ENCODE results near the gene PRKCZ. TPM values are rescaled to one million over a fixed set of nuclear protein-coding genes. Genes with fewer than 3 reads are reported as not detected.
"Not testable (repeated sequence)": the region's sequence is repeated elsewhere in the genome, so short reads cannot be mapped to it uniquely, and the experiment has no call there.

Gene PRKCZ
- total RNA-seq, 1 donor from 2014 or later, result 55.5 TPM

DNA sequence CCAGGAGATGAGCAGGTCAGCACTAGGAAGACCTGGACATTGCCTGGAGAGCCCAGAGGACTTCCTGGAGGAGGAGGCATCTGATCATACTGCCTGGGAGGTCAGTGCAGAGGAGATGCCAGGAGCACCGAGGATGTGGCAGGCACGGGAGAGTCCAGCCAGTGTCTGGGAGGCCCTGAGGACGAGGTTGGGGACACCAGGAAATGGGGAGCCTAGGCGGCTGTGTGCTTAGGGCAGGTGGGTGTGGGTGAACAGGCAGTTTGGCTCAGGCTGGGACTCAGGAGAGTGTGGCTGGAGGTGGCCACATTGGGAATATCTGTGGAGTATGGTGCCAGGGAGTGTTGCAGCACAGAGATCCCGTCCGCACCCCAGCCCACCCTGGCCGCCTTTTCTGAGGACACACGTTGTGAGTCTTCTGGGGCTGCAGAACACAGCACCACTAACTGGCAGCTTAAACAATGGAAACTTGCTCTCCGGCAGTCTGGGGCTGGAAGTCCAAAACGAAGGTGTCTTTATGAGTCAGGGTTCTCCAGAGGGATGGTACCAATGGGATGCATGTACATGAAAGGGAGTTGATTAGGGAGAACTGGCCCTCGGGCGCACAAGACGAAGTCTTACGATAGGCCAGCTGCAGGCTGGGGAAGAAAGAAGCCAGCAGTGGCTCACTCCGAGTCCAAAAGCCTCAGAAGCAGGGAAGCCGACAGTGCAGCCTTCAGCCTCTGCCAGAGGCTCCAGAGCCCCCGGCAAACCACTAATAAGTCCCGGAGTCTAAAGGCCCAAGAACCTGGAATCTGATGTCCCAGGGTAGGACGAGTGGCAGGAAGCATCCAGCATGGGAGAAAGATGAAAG is 86.4 kb downstream of the PRKCZ start:
- H3K27ac Mint-ChIP-seq, result peak overlapping the region; percentile 99
- H3K9me3 Mint-ChIP-seq, result no peaks in the 10 kb centered on the region
- H3K4me1 Mint-ChIP-seq, result peaks cover 45% of the 10 kb centered on the region
- no peaks in the 10 kb centered on the region for H3K27me3 Mint-ChIP-seq (ENCODE audit: low read depth)
- TF ChIP-seq, protein P1, sequence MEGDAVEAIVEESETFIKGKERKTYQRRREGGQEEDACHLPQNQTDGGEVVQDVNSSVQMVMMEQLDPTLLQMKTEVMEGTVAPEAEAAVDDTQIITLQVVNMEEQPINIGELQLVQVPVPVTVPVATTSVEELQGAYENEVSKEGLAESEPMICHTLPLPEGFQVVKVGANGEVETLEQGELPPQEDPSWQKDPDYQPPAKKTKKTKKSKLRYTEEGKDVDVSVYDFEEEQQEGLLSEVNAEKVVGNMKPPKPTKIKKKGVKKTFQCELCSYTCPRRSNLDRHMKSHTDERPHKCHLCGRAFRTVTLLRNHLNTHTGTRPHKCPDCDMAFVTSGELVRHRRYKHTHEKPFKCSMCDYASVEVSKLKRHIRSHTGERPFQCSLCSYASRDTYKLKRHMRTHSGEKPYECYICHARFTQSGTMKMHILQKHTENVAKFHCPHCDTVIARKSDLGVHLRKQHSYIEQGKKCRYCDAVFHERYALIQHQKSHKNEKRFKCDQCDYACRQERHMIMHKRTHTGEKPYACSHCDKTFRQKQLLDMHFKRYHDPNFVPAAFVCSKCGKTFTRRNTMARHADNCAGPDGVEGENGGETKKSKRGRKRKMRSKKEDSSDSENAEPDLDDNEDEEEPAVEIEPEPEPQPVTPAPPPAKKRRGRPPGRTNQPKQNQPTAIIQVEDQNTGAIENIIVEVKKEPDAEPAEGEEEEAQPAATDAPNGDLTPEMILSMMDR (IDR thresholded peaks at IDR 0.05; ENCODE audit: unreplicated experiment), result no peak
- no peaks in the 10 kb centered on the region for H3K36me3 Mint-ChIP-seq
- no peak for DNase-seq (ENCODE audit: low spot score in 2 of 2, unreplicated experiment in 2 of 2)
- no peak overlapping the region for H3K4me3 Mint-ChIP-seq

DNA sequence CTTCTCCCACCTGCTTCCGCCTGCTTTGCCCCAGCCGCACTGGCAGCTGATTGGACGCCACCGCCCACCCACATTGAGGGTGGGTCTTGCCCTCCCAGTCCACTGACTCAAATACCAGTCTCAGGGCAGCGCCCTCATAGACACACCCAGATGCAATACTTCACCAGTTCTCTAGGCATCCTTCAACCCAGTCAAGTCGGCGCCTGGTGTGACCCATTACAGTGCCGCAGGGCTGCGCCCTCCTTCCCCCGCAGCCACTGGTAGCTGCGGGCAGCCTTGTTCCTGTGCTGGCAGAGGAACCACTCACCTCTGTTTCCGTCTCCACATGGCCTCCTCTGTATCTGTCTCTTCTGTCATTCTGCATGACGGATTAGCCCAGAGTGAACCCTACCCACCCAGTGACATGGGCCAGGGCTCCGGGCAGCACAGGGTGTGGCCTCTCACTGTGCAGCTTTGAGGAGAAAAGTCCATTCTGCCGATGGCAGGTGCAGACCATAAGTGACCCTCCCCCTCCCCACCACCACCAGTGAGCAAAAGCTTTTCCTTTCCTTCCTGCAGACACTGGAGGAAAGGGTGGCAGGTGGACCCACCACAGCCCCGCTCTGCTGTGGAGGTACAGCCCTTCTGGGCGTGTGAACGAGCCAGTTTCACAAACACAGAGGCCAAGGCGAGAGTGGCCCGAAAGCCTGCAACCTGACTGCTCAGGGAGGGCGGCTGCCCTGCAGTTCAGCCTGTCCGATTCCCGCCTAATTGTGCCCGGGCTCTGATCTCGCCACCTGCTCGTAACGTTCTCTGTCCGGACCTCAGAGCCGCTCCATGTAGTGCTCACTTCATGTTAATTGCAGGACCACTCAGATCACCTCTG is 87.3 kb downstream of the PRKCZ start:
- Mint-ChIP-seq H3K36me3 (no peaks in the 10 kb centered on the region), H3K27me3 (ENCODE audit: low read depth) (no peaks in the 10 kb centered on the region), H3K4me1 (peaks cover 44% of the 10 kb centered on the region), H3K4me3 (no peak overlapping the region), H3K27ac (peak overlapping the region; percentile 48), H3K9me3 (no peaks in the 10 kb centered on the region)
- TF ChIP-seq, protein P1 (IDR thresholded peaks at IDR 0.05; ENCODE audit: unreplicated experiment), result no peak
- DNase-seq (ENCODE audit: low spot score in 2 of 2, unreplicated experiment in 2 of 2), result no peak

GRCh38 chr1:2139156-2139555 is 88.9 kb downstream of the PRKCZ start:
- not testable (repeated sequence) for DNase-seq (ENCODE audit: low spot score in 2 of 2, unreplicated experiment in 2 of 2); H3K4me3 Mint-ChIP-seq; H3K9me3 Mint-ChIP-seq; H3K27ac Mint-ChIP-seq; H3K36me3 Mint-ChIP-seq; H3K27me3 Mint-ChIP-seq (ENCODE audit: low read depth)
- H3K4me1 Mint-ChIP-seq, result peaks cover 37% of the 10 kb centered on the region

GRCh38 chr1:2141025-2141424 is 90.8 kb downstream of the PRKCZ start:
- TF ChIP-seq, protein P1 (IDR thresholded peaks at IDR 0.05; ENCODE audit: unreplicated experiment), result no peak
- no peak for DNase-seq (ENCODE audit: low spot score in 2 of 2, unreplicated experiment in 2 of 2)
- H3K27ac Mint-ChIP-seq, result no peak overlapping the region
- no peak overlapping the region for H3K4me3 Mint-ChIP-seq
- H3K27me3 Mint-ChIP-seq (ENCODE audit: low read depth), result no peaks in the 10 kb centered on the region
- no peaks in the 10 kb centered on the region for H3K9me3 Mint-ChIP-seq
- peaks cover 19% of the 10 kb centered on the region for H3K4me1 Mint-ChIP-seq
- no peaks in the 10 kb centered on the region for H3K36me3 Mint-ChIP-seq

DNA sequence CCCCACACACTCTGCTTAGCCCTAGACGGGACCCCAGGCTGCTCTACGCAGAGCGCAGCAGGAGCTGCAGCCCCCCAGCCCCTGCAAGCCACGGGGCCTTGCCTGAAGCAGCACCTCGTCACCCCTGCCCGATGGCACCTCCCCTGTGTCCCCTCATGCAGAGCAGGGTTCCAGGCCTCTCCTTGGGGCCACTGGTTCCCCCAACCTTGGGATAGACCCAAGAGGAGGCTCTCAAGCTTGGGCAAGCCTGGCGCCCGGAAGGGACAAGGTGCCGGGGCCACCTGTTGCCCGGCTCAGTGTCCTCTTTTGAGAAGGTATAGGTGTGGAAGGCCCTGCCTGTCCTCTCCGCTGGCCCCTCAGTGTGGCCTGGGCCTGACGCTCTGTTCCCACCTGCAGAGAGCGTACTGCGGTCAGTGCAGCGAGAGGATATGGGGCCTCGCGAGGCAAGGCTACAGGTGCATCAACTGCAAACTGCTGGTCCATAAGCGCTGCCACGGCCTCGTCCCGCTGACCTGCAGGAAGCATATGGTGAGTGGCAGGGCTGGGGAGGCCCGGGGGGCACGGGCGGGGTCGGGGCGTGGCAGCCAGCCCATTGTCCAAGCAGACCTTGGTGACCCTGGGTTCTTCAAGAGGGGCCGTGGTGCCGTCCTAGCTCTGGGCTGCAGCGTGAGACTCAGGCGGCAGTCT is 93.7 kb downstream of the PRKCZ start:
- no peaks in the 10 kb centered on the region for H3K9me3 Mint-ChIP-seq
- TF ChIP-seq, protein P1 (IDR thresholded peaks at IDR 0.05; ENCODE audit: unreplicated experiment), result no peak
- no peaks in the 10 kb centered on the region for H3K4me1 Mint-ChIP-seq
- H3K4me3 Mint-ChIP-seq, result no peak overlapping the region
- no peaks in the 10 kb centered on the region for H3K36me3 Mint-ChIP-seq
- no peak for DNase-seq (ENCODE audit: low spot score in 2 of 2, unreplicated experiment in 2 of 2)
- H3K27me3 Mint-ChIP-seq (ENCODE audit: low read depth), result no peaks in the 10 kb centered on the region
- H3K27ac Mint-ChIP-seq, result no peak overlapping the region
